Sigmoid colon (tissue), 7 donors: ENCODE measurements around the gene ARHGAP5. TPM values are rescaled to one million over a fixed set of nuclear protein-coding genes. Genes with fewer than 3 reads are reported as not detected.

Experiments used
- DNase-seq: peaks from one replicate; pipeline ENCODE4 v3.0.0-alpha.2; 2019
- H3K27ac ChIP-seq, 4 donors: fragments of 200-600 bp; sonication (generic); one replicate each; pipeline ENCODE4 v1.5.1; 2016 to 2019; ENCODE audit warnings: mild to moderate bottlenecking in 1 of 4
- H3K27me3 ChIP-seq, 3 donors: fragments of 200-600 bp; sonication (generic); one replicate each; pipeline ENCODE4 v1.5.1; 2019; ENCODE audit warnings: mild to moderate bottlenecking in 1 of 3
- H3K36me3 ChIP-seq, 4 donors: fragments of 200-600 bp; sonication (generic); one replicate each; pipeline ENCODE4 v1.5.1; 2016 to 2019
- H3K4me1 ChIP-seq, 4 donors: fragments of 200-600 bp; sonication (generic); one replicate each; pipeline ENCODE4 v1.5.1; 2017 to 2019
- H3K4me3 ChIP-seq, 4 donors: fragments of 200-600 bp; sonication (generic); one replicate each; pipeline ENCODE4 v1.5.1; 2017 to 2019; ENCODE audit warnings: mild to moderate bottlenecking in 2 of 4, moderate library complexity in 1 of 4
- H3K9me3 ChIP-seq, 4 donors: fragments of 200-600 bp in 3 of 4; sonication (generic) in 3 of 4; one replicate each; pipeline versions ENCODE4 v1.5.1 to v1.6.1; 2013 to 2019
- EP300 ChIP-seq, 4 donors: sonication (generic); formaldehyde crosslinking; IDR thresholded peaks; one replicate each; pipeline ENCODE4 v1.6.1; 2017; ENCODE audit warnings: antibody characterized with exemption in 4 of 4
- POLR2A ChIP-seq, 2 donors: fragments of 450-650 bp; IDR thresholded peaks; one replicate each; pipeline ENCODE4 v1.6.1; 2016; ENCODE audit warnings: antibody characterized with exemption in 2 of 2, mild to moderate bottlenecking in 2 of 2, moderate library complexity in 2 of 2
- POLR2AphosphoS5 ChIP-seq, 4 donors: sonication (generic); formaldehyde crosslinking; IDR thresholded peaks; one replicate each; pipeline ENCODE4 v1.6.1; 2017; ENCODE audit warnings: antibody characterized with exemption in 4 of 4
- WGBS, 2 donors: extraction: QIAGEN DNeasy Blood & Tissue Kit; methylation state at CpG; one replicate each; pipeline ENCODE4 v1.1.7; 2013; 5-methylcytosine and 5-hydroxymethylcytosine counted together
- intact Hi-C: fragments of 100-400 bp; cut with DNase I; formaldehyde crosslinking; loops from one replicate; pipeline ENCODE4 v1.15.1; 2023
- polyA plus RNA-seq, 3 donors: library from polyadenylated mRNA; stranded (reverse); fragments of 200-250 nt; gene quantifications; one replicate each; pipeline ENCODE4 v1.2.3, GENCODE V29; 2013
- total RNA-seq, 4 donors: library from RNA; depleted of rRNA; stranded (reverse); fragments of >200 nt; gene quantifications; one replicate each; pipeline ENCODE4 v1.1.0, GENCODE V29; 2016
- TF ChIP-seq, protein P1 (sequence below), 4 experiments: fragments of 450-650 bp in 3 of 4; fragments of 200-600 bp in 1 of 4; IDR thresholded peaks; one replicate each; pipeline ENCODE4 v1.5.1; 2016 to 2019; ENCODE audit warnings: antibody characterized with exemption in 4 of 4, mild to moderate bottlenecking in 3 of 4, moderate library complexity in 2 of 4
- donor health status: healthy with polysubstance abuse.
- donor health status: Bipolar disorder and iron deficiency.
- donor health status: healthy.

The ARHGAP5 gene
- total and polyA plus RNA-seq, 7 donors, result 14.9 to 173 (median 155) TPM

DNA sequence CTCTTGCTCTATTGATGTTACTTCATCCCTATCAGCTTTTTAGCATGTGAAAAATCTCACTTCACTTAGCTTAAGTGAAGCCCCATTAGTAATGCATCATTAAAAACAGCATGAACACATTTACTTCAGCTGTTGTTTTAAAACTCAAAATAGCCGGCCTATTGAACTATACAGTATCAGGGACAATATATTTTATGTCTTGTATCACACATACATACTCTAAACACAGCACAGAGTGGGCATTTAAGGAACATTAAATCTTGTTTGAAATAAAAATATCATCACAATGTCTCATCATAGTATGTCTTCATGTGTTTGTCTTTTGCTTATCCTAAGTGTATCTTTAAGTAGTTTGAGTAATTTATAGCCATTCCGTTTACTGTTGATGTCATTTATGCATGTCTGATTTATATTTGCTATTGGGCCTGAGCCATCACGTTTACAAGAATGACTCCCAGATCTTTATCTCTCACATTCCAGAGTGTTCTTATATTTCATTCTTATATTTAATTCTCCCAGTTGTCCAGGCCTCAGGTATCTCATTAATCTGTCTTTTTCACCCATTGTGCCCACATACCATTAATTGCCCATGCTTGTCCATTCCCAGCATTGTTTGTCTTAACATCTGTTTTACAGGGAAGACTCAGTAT is 57.5 kb downstream of the ARHGAP5 start:
- Histone ChIP-seq H3K27me3 (no peaks in the 10 kb centered on the region), H3K4me3 (no peak overlapping the region), H3K36me3 (peaks cover 0 to 13% (median 5%) of the 10 kb centered on the region in 4 donors), H3K9me3 (peaks cover 0 to 6% (median 3%) of the 10 kb centered on the region in 4 donors), H3K4me1 (peaks cover 0 to 15% (median 9%) of the 10 kb centered on the region in 4 donors), H3K27ac (no peak overlapping the region)
- DNase-seq, result no peak
- intact Hi-C loops, result no loop called here
- WGBS, 2 donors, result 71% methylated on average over 3 of the region's 3 CpGs
- TF ChIP-seq EP300 (IDR thresholded peaks at IDR 0.05) (no peak), POLR2AphosphoS5 (IDR thresholded peaks at IDR 0.05) (no peak), POLR2A (IDR thresholded peaks at IDR 0.05) (no peak)
- TF ChIP-seq, protein P1, sequence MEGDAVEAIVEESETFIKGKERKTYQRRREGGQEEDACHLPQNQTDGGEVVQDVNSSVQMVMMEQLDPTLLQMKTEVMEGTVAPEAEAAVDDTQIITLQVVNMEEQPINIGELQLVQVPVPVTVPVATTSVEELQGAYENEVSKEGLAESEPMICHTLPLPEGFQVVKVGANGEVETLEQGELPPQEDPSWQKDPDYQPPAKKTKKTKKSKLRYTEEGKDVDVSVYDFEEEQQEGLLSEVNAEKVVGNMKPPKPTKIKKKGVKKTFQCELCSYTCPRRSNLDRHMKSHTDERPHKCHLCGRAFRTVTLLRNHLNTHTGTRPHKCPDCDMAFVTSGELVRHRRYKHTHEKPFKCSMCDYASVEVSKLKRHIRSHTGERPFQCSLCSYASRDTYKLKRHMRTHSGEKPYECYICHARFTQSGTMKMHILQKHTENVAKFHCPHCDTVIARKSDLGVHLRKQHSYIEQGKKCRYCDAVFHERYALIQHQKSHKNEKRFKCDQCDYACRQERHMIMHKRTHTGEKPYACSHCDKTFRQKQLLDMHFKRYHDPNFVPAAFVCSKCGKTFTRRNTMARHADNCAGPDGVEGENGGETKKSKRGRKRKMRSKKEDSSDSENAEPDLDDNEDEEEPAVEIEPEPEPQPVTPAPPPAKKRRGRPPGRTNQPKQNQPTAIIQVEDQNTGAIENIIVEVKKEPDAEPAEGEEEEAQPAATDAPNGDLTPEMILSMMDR (IDR thresholded peaks at IDR 0.05), result no peak

DNA sequence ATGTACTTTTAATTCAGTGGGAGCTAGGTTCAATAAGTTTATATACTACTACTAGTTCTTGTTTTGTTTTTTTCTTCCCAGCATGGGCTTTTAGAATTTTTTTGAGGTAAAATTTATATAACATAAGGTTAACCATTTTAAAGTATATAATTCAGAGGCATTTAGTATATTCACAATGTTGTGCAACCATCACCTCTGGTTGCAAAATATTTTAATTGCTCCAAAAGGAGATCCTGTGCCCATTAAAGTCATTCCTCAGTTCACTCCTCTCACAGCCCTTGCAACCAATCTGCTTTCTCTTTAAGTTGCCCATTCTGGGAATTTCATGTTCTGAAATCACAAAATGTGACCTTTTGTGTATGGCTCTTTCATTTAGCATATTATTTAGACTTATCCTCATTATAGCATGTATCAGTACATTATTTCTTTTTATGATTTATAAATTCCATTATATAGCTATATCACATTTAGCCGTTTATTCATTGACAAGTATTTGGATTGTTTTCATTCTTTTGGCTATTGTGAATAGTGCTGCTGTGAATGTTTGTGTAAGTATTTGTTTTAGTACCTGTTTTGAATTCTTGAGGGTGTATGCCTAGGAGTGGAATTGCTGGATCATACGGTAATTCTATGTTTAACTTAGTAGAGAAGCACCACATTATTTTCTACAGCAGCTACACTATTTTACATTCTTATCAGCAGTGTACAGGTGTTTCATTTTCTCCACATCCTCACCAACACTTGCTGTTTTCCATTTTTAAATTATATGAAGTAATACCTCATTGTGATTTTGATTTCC is 59.1 kb downstream of the ARHGAP5 start:
- Histone ChIP-seq H3K4me1 (peaks cover 0 to 10% (median 5%) of the 10 kb centered on the region in 4 donors), H3K4me3 (no peak overlapping the region), H3K27me3 (no peaks in the 10 kb centered on the region), H3K9me3 (peaks cover 0 to 6% (median 3%) of the 10 kb centered on the region in 4 donors), H3K36me3 (peaks cover 0 to 16% (median 5%) of the 10 kb centered on the region in 4 donors), H3K27ac (no peak overlapping the region)
- intact Hi-C loops, result no loop called here
- no peak for DNase-seq
- TF ChIP-seq EP300 (IDR thresholded peaks at IDR 0.05), result no peak
- TF ChIP-seq, protein P1 (IDR thresholded peaks at IDR 0.05), result no peak
- no peak for TF ChIP-seq POLR2AphosphoS5 (IDR thresholded peaks at IDR 0.05)
- TF ChIP-seq POLR2A (IDR thresholded peaks at IDR 0.05), result no peak
- WGBS, 2 donors, result 96 to 99% methylated on average over 2 of the region's 2 CpGs

DNA sequence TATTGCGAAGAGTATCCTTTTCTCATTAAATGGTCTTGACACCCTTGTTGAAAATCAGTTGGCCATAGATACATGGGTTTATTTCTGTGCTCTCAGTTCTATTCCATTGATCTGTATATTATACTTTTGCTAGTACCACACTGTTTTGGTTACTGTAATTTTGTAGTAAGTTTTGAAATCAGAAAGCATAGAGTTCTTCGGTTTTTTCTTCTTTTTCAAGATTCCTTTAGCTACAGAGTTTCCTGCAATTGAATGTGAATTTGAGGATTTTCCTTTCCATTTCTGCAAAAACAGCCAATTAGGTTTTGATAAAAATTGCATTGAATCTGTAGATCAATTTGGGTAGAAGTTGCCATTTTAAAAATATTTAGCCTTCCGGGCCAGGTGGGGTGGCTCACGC is 60.2 kb downstream of the ARHGAP5 start:
- intact Hi-C loops, result no loop called here
- WGBS, 2 donors, result 97 to 98% methylated on average over 4 of the region's 4 CpGs
- H3K4me3 ChIP-seq, result no peak overlapping the region
- no peak for DNase-seq
- no peaks in the 10 kb centered on the region for H3K27me3 ChIP-seq
- peaks cover 0 to 16% (median 5%) of the 10 kb centered on the region in 4 donors for H3K36me3 ChIP-seq
- H3K9me3 ChIP-seq, result peaks cover 0 to 6% (median 3%) of the 10 kb centered on the region in 4 donors
- peaks cover 0 to 12% (median 6%) of the 10 kb centered on the region in 4 donors for H3K4me1 ChIP-seq
- no peak for TF ChIP-seq POLR2A (IDR thresholded peaks at IDR 0.05)
- H3K27ac ChIP-seq, result no peak overlapping the region

DNA sequence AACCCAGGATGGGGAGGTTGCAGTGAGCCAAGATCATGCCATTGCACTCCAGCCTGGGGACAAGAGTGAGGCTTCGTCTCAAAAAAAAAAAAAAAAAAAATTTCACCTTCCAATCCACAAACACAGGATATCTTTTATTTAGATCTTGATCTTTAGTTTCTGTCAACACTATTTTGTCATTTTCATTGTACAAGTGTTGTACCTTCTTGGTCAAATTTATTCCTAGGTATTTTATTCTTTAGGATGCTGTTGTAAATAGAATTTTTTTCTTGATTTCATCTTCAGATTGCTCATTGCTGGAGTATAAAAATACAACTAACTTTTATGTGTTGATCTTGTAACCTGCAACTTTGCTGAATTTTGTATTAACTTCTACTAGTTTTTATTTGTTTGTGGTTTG is 60.8 kb downstream of the ARHGAP5 start:
- H3K4me3 ChIP-seq, result no peak overlapping the region
- H3K27me3 ChIP-seq, result no peaks in the 10 kb centered on the region
- H3K9me3 ChIP-seq, result peaks cover 0 to 6% (median 3%) of the 10 kb centered on the region in 4 donors
- 86 to 100% methylated on average over 1 of the region's 1 CpG for WGBS, 2 donors
- peaks cover 0 to 18% (median 9%) of the 10 kb centered on the region in 4 donors for H3K4me1 ChIP-seq
- H3K36me3 ChIP-seq, result peaks cover 0 to 16% (median 5%) of the 10 kb centered on the region in 4 donors
- H3K27ac ChIP-seq, result no peak overlapping the region
- no peak for DNase-seq
- intact Hi-C loops, result no loop called here
- TF ChIP-seq EP300 (IDR thresholded peaks at IDR 0.05), result no peak
- TF ChIP-seq POLR2A (IDR thresholded peaks at IDR 0.05), result no peak
- TF ChIP-seq, protein P1 (IDR thresholded peaks at IDR 0.05), result no peak
- TF ChIP-seq POLR2AphosphoS5 (IDR thresholded peaks at IDR 0.05), result no peak

DNA sequence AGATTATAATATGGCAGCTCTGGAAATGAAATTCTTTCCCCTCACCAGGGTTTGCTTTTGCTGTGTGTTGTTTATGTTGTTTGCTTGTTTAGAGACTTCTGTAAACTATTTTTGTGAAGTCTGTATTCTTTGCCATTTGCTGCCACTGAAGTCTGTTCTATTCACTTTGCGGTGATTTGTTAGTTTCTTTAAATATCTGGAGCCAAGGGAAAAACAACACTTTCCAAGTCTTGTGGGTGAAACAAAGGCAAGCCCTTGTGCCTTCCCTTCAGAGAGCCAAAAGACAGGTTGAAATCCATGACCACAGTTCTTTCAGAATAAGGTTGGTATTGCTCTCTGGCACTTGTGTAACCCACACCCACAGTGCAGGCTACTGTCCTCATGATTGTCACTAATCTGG is 65.2 kb downstream of the ARHGAP5 start:
- no peaks in the 10 kb centered on the region for H3K27me3 ChIP-seq
- DNase-seq, result no peak
- intact Hi-C loops, result no loop called here
- 95 to 100% methylated on average over 1 of the region's 1 CpG for WGBS, 2 donors
- no peak for TF ChIP-seq POLR2AphosphoS5 (IDR thresholded peaks at IDR 0.05)
- TF ChIP-seq POLR2A (IDR thresholded peaks at IDR 0.05), result no peak
- TF ChIP-seq, protein P1 (IDR thresholded peaks at IDR 0.05), result no peak
- TF ChIP-seq EP300 (IDR thresholded peaks at IDR 0.05), result no peak
- no peak overlapping the region for H3K27ac ChIP-seq
- H3K36me3 ChIP-seq, result peaks cover 0 to 19% (median 5%) of the 10 kb centered on the region in 4 donors
- H3K4me3 ChIP-seq, result no peak overlapping the region
- peaks cover 0 to 6% (median 2%) of the 10 kb centered on the region in 4 donors for H3K9me3 ChIP-seq
- peaks cover 0 to 18% (median 7%) of the 10 kb centered on the region in 4 donors for H3K4me1 ChIP-seq
